ENCODE data around the gene HBA2. TPM values are rescaled to one million over a fixed set of nuclear protein-coding genes. Genes with fewer than 3 reads are reported as not detected.

The HBA2 gene
- total and polyA plus RNA-seq, 2 of the 4 experiments (the other 2 are of a cell fraction) = not detected

GRCh38 chr16:144797-145252 is 27.9 kb upstream of the HBA2 start:
- H2AK9ac ChIP-seq (replicated peaks; ENCODE audit: low read depth, low read length, poor library complexity) = no peak overlapping the region
- no peak overlapping the region for H3K14ac ChIP-seq (replicated peaks; ENCODE audit: low read depth, low read length)
- H3K9ac ChIP-seq (ENCODE audit: low read depth, low read length) = no peak overlapping the region
- peak; percentile 31; the same call in 1 of the 2 replicates for TF ChIP-seq CEBPB (IDR thresholded peaks at IDR 0.05; ENCODE audit: low read depth, low read length)
- no peak for TF ChIP-seq RAD21 (IDR thresholded peaks at IDR 0.05; ENCODE audit: low read length)
- no peak overlapping the region for H3K4me3 ChIP-seq (ENCODE audit: insufficient read depth, low read depth, low read length)
- no peaks in the 10 kb centered on the region for H3K9me3 ChIP-seq (ENCODE audit: control insufficient read depth, insufficient read depth, low read length)
- WGBS, 2 experiments (ENCODE audit: extremely low coverage in 2 of 2, insufficient read length in 1 of 2) = 87% methylated on average over 6 of the region's 14 CpGs; no CpG with 5 or more reads in 1 of the 2 experiments
- H3K56ac ChIP-seq (ENCODE audit: extremely low read depth, insufficient read depth, low read length) = no peak overlapping the region
- dilution Hi-C loops (cut with HindIII; ENCODE audit: low sequenced_read_pairs, unreplicated experiment) = no loop called here
- no TSS peak for BruUV-seq (replicated peaks)
- no peak overlapping the region for H4K91ac ChIP-seq (ENCODE audit: insufficient read depth, low read depth, low read length)
- no peak overlapping the region for H2BK15ac ChIP-seq (ENCODE audit: low read depth, low read length)
- no peak overlapping the region for H3K4ac ChIP-seq (ENCODE audit: low read depth, low read length)
- intact Hi-C loops (cut with micrococcal nuclease) = no loop called here
- ATAC-seq (ENCODE audit: low read depth) = no peak
- H2BK5ac ChIP-seq (ENCODE audit: low read depth, low read length, poor library complexity, severe bottlenecking) = no peak overlapping the region
- no peaks in the 10 kb centered on the region for H3K27me3 ChIP-seq (ENCODE audit: control insufficient read depth, insufficient read depth, low read length)
- H3K27ac ChIP-seq (ENCODE audit: insufficient read depth, low read length) = no peak overlapping the region
- no peak for DNase-seq
- H3K23ac ChIP-seq (ENCODE audit: low read depth, low read length) = no peak overlapping the region
- H2BK20ac ChIP-seq (ENCODE audit: low read depth, low read length) = no peak overlapping the region
- no peaks in the 10 kb centered on the region for H3K36me3 ChIP-seq (ENCODE audit: control insufficient read depth, insufficient read depth, low read length)
- no peak overlapping the region for H4K5ac ChIP-seq (ENCODE audit: low read depth, low read length)
- no peaks in the 10 kb centered on the region for H4K20me1 ChIP-seq (ENCODE audit: insufficient read depth, low read length)
- H3K9me1 ChIP-seq (ENCODE audit: insufficient read depth, low read length) = peaks cover 6% of the 10 kb centered on the region; the same call in 1 of the 2 replicates
- H4K8ac ChIP-seq (ENCODE audit: low read depth in 2 of 2, low read length in 2 of 2) = no peak overlapping the region
- peaks cover 8% of the 10 kb centered on the region; the same call in 1 of the 2 replicates for H3K4me1 ChIP-seq (ENCODE audit: control insufficient read depth, insufficient read depth, low read length)
- no peaks in the 10 kb centered on the region for H3K79me1 ChIP-seq (ENCODE audit: low read depth in 1 of 2, low read length in 2 of 2)
- CTCF ChIA-PET = no interaction called here
- H2AK5ac ChIP-seq (ENCODE audit: low read depth, low read length) = no peak overlapping the region
- H3K4me2 ChIP-seq (ENCODE audit: low read depth, low read length) = no peak overlapping the region
- H2AFZ ChIP-seq (replicated peaks; ENCODE audit: low read length, poor library complexity) = no peak overlapping the region
- in situ Hi-C loops (cut with MboI; ENCODE audit: low sequenced_read_pairs) = no loop called here
- H2BK120ac ChIP-seq (ENCODE audit: low read depth, low read length) = no peak overlapping the region
- H3K18ac ChIP-seq (ENCODE audit: low read depth, low read length) = no peak overlapping the region
- POLR2A ChIA-PET (ENCODE audit: unreplicated experiment) = no interaction called here
